ENCODE data around the gene PTGR3.

The PTGR3 gene

DNA sequence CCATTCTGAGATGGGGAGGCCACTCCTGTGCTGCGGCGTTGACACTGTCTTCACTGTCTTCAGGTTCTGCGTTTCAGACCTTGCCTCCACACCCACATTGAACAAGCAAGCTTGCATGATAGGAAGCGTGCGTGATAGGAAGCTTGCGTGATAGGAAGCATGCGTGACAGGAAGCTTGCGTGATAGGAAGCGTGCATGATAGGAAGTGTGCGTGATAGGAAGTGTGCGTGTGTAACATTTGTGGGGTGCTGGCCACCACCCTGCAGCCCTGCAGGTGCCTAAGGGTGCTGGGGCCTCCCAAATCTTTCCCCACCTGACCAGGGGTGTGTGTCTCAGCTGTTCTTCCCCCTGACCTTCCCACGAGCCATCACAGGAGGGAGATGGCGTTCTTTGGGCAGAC lies 27.0 kb upstream of the PTGR3 start:
- H3K4me3 ChIP-seq (ENCODE audit: low read length), result no peak overlapping the region
- no peak for DNase-seq (ENCODE audit: low read depth)
- TF ChIP-seq, protein P1, sequence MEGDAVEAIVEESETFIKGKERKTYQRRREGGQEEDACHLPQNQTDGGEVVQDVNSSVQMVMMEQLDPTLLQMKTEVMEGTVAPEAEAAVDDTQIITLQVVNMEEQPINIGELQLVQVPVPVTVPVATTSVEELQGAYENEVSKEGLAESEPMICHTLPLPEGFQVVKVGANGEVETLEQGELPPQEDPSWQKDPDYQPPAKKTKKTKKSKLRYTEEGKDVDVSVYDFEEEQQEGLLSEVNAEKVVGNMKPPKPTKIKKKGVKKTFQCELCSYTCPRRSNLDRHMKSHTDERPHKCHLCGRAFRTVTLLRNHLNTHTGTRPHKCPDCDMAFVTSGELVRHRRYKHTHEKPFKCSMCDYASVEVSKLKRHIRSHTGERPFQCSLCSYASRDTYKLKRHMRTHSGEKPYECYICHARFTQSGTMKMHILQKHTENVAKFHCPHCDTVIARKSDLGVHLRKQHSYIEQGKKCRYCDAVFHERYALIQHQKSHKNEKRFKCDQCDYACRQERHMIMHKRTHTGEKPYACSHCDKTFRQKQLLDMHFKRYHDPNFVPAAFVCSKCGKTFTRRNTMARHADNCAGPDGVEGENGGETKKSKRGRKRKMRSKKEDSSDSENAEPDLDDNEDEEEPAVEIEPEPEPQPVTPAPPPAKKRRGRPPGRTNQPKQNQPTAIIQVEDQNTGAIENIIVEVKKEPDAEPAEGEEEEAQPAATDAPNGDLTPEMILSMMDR (conservative IDR thresholded peaks at IDR 0.05; ENCODE audit: low read length), result no peak

DNA sequence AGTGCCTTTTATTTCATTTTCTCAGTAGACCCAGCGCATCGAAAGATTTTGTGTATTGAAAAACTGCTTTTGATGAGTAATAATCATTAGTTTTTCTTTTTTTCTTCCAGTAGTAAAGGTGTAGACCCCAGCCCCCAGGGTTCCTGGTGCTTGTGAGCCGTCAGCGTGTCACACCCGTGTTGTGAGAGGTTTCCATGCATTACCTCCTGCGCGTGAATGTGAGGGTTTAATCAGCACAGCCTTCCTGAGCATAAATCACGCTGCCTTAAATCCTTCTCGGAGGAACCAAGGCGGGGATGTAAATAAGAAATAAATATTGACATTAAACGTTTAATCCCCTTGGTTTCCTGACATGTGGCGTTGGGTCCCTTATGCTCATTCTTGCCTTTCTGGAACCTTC lies 26.0 kb upstream of the PTGR3 start:
- TF ChIP-seq, protein P1 (conservative IDR thresholded peaks at IDR 0.05; ENCODE audit: low read length), result no peak
- no peak overlapping the region for H3K4me3 ChIP-seq (ENCODE audit: low read length)
- no peak for DNase-seq (ENCODE audit: low read depth)

DNA sequence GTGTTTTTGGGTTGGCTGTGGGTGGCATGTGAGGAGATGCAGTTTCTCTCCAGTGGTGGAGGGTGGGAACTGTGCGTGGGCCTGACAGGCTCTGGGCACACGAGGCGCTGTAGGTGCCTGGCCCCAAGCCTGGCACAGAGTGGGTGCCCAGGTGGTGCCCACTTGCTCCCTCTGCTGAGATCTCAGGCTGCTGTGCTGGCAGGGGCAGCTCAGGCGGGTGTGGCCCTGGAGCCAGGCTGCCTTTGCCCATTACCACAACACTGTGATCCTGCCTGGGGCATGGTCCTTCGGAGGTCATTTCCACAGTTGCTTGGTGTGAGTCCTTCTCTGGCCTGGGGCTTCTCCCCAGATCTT lies 22.1 kb upstream of the PTGR3 start:
- no peak for DNase-seq (ENCODE audit: low read depth)
- H3K4me3 ChIP-seq (ENCODE audit: low read length), result no peak overlapping the region
- TF ChIP-seq, protein P1 (conservative IDR thresholded peaks at IDR 0.05; ENCODE audit: low read length), result no peak

DNA sequence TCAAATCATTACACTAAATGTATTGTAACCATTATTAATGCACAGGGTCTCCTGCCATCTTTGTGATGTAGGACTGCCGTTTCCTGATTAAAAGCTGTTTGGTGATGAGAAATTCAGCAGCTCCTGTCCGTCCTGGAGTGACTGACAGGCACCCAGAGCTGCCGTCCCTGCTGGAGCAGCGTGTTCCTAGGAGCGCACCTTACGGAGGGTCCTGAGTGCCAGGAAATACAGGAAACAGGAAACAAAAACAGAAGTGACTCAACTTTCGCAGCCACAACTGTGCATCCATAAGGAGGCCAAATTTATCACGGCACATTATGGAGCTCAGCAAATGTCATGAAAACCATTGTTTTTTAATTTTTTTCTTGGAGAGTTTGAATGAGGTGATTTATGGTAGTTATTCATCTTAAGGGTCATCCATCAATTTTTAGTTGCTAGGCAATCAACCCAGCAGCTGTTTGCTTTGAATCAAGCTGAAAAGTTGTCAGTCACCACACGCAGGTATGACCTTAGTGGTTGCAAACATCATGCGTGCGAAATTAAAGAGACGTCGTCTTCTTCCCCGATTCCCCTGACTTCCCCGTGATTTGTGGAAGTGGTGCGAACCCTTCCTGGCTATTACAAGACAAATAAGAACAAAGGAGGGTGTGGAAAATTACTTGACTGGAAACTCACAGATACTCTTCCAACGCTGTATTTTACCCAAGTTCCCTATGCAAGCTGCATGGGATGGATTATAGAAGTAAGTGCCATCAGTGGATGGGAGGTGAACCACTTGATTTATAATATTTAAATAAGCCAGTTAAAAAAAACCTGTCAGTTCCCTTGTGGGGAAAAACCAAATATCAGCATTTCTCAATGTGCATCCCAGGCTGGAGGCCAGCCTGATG lies 21.5 kb upstream of the PTGR3 start:
- TF ChIP-seq, protein P1 (conservative IDR thresholded peaks at IDR 0.05; ENCODE audit: low read length), result no peak
- DNase-seq (ENCODE audit: low read depth), result no peak
- no peak overlapping the region for H3K4me3 ChIP-seq (ENCODE audit: low read length)

DNA sequence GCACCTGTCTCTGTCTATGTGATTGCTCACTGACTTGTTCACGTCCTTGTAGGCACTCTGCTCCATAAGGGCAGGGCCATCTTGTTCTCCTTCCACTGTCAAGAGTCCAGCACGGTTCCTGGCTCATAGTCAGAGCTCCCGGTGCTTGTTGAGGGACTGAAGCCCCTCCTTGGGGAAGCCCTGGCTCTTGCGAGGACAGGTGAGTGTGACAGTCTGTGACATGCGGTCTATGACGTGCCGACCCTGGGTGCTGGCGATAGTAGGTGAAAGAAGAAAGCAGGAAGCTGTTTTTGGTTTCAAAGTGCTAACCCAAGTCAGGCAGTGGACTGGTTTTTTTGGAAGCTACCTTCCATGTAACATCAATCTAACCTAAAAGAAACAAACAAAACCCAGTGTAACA lies 20.5 kb upstream of the PTGR3 start:
- no peak overlapping the region for H3K4me3 ChIP-seq (ENCODE audit: low read length)
- DNase-seq (ENCODE audit: low read depth), result no peak
- TF ChIP-seq, protein P1 (conservative IDR thresholded peaks at IDR 0.05; ENCODE audit: low read length), result no peak

DNA sequence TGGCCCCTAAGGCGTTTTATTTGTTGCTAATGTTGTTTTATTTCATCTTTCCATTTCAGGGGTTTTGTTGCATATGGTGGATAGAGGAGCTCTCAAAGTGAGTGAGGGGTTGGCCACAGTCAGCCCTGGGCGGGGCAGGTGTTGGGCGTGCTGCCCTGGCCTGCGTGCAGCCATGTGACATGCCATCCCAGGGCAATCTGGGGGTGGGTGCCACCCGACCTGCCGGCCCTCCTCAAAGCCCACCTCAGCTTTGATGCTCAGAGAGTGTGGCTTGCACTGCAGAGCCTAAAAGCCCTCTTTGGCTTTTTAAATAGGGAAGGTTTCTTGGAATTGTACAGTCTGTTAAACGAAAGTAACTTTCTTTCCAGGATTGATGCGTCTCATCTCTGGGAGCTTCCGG lies 20.0 kb upstream of the PTGR3 start:
- no peak for DNase-seq (ENCODE audit: low read depth)

More for the DNA sequence above, 20.0 kb upstream of the PTGR3 start:
- TF ChIP-seq, protein P1 (conservative IDR thresholded peaks at IDR 0.05; ENCODE audit: low read length), result no peak
- no peak overlapping the region for H3K4me3 ChIP-seq (ENCODE audit: low read length)

All from AG10803 (cell line).